GM13976 (cell line): Measurements from ENCODE around the gene TNS3.

Source experiments
- DNase-seq: peaks from one replicate; pipeline ENCODE4 v3.0.0; 2012; ENCODE audit warnings: low spot score
- in situ Hi-C: fragments of 300-500 bp; cut with MboI; formaldehyde crosslinking; loops from one replicate; pipeline ENCODE4 v1.12.0; 2022; ENCODE audit warnings: low sequenced_read_pairs, mixed read lengths, inconsistent platforms; ENCODE audit not compliant: unreplicated experiment
- TF ChIP-seq, protein P1 (sequence below): IDR thresholded peaks from 2 replicates; pipeline ENCODE4 v1.5.1; 2012; ENCODE audit warnings: borderline replicate concordance, mild to moderate bottlenecking; ENCODE audit not compliant: insufficient read depth; ENCODE audit errors: extremely low read depth, missing control alignments, control extremely low read depth

TNS3 gene

GRCh38 chr7:47301657-47302295 lies 280.1 kb downstream of the TNS3 start:
- TF ChIP-seq, protein P1, sequence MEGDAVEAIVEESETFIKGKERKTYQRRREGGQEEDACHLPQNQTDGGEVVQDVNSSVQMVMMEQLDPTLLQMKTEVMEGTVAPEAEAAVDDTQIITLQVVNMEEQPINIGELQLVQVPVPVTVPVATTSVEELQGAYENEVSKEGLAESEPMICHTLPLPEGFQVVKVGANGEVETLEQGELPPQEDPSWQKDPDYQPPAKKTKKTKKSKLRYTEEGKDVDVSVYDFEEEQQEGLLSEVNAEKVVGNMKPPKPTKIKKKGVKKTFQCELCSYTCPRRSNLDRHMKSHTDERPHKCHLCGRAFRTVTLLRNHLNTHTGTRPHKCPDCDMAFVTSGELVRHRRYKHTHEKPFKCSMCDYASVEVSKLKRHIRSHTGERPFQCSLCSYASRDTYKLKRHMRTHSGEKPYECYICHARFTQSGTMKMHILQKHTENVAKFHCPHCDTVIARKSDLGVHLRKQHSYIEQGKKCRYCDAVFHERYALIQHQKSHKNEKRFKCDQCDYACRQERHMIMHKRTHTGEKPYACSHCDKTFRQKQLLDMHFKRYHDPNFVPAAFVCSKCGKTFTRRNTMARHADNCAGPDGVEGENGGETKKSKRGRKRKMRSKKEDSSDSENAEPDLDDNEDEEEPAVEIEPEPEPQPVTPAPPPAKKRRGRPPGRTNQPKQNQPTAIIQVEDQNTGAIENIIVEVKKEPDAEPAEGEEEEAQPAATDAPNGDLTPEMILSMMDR = no peak
- in situ Hi-C loops = no loop called here
- no peak for DNase-seq

DNA sequence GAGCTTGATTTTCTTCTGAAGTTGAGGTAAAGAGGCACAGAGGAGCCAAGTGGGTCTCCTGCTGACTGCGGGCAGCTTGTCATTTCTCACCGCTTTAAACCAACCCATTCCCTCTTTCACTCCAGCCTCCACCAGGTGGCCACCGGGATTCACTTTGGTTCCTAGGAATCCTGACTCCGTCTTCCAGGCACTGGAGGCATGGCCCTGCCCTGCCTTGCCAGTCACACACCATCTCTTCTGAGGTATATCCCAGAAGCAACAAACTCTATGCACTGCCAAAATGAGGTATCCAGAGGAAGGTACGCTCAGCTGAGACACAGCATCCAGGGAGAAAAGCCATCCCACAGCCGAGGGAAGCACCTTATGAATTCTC lies 280.8 kb downstream of the TNS3 start:
- no peak for DNase-seq
- TF ChIP-seq, protein P1 = no peak
- in situ Hi-C loops = no loop called here

- in situ Hi-C loops = no loop called here
- no peak for DNase-seq
Observed at GRCh38 chr7:47300472-47301104, 281.3 kb downstream of the TNS3 start.

GRCh38 chr7:47299496-47299895 lies 282.4 kb downstream of the TNS3 start:
- DNase-seq = no peak
- TF ChIP-seq, protein P1 = no peak
- in situ Hi-C loops = no loop called here

More at GRCh38 chr7:47300472-47301104, 281.3 kb downstream of the TNS3 start:
- TF ChIP-seq, protein P1 = no peak

- in situ Hi-C loops = no loop called here
- TF ChIP-seq, protein P1 = no peak
- no peak for DNase-seq
Observed at GRCh38 chr7:47298636-47299035, 283.3 kb downstream of the TNS3 start.

DNA sequence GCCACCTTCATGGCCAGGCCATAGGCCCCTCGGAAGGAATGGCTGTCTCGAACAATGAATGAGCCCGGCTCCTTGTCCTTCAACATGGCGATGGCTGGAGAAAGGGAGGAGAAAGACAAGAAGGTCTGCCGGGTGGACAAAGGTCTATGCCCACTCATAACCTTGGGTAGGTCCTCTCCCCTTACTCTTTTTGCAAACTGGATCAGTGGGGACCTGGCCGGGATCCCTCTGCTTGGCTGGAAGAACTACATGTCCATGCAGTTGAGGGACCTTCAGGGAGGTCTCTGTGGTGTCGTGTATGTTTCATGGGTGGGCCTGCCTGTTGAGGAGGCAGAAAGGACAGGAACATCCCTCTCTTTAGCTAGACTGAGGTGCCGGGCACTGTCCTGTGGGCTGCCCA lies 284.8 kb downstream of the TNS3 start:
- no peak for DNase-seq
- in situ Hi-C loops = no loop called here
- TF ChIP-seq, protein P1 = no peak
